Hepatocyte (in vitro differentiated cells): ENCODE results near the gene FBXO39.

Experiments used
- CTCF ChIP-seq: fragments of 200-600 bp; sonication (generic); IDR thresholded peaks from 2 replicates; pipeline ENCODE4 v1.5.1; 2016; ENCODE audit warnings: antibody characterized with exemption, mild to moderate bottlenecking; ENCODE audit not compliant: poor library complexity
- EZH2phosphoT487 ChIP-seq: fragments of 200-600 bp; sonication (generic); IDR thresholded peaks from one replicate; pipeline ENCODE4 v1.6.1; 2018; ENCODE audit warnings: antibody characterized with exemption, mild to moderate bottlenecking, low read depth, moderate library complexity; ENCODE audit not compliant: unreplicated experiment, severe bottlenecking

- TF ChIP-seq EZH2phosphoT487: no peak
- TF ChIP-seq CTCF: no peak
These were observed 4.0 kb upstream of the FBXO39 start for GRCh38 chr17:6772016-6772415.
